ENCODE results near the gene ELK1.
"Not testable (repeated sequence)": the region's sequence is repeated elsewhere in the genome, so short reads cannot be mapped to it uniquely, and the experiment has no call there.

Gene ELK1

DNA sequence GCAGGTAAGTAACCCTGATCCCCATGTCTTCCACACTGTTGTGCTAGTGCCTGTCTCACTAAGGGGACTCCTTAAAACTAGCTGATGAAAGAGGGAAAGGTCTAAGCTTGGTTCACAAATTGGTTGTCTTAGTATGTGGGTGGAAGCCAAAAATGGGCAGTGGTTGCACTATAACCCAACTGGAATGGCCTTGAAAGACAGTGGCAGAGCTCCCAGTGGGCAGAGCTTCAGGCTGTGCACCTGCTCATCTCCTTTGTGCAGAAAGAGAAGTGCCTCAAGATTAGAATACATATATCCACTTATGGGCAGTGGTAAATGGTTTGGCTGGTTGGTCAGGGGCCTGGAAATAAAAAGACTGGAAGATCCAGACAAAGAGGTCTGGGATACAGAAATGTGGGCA lies 37.9 kb downstream of the ELK1 start:
- DNase-seq = no peak

DNA sequence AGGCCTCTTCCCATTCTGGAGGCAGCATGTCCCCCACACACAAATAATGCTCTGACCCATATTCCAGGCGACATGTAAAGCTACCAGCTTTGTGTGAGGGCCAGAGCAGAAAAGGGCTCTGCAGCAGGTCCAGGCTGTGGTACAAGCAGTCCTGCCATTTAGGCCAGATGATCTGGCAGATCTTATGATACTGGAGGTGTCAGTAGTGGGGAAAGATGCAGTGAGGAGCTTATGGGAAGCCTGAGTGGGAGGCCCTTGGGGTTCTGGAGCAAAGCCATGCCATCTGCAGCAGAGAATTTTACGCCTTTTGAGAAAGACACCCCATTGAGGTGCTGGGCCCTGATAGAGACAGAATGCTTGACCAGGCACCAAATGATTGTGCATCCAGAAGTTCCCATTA lies 38.4 kb downstream of the ELK1 start:
- DNase-seq = no peak

DNA sequence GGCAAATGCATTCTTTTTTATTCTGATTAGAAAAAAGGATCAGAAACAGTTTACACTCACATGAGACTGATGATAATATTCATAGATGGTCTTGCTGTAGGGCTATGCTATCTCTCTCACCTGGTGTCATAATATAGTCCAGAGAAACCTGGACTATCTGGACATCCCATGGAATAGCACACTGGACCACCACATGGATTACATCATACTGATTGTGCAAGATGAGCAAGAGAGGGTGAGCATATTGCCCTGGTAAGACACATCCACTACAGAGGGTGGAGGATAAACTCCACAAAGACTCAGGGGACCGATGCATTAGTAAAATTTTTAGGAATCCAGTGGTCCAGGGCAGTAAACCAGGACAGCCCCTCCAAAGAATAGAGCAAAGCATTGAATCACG lies 38.9 kb downstream of the ELK1 start:
- no peak for DNase-seq

DNA sequence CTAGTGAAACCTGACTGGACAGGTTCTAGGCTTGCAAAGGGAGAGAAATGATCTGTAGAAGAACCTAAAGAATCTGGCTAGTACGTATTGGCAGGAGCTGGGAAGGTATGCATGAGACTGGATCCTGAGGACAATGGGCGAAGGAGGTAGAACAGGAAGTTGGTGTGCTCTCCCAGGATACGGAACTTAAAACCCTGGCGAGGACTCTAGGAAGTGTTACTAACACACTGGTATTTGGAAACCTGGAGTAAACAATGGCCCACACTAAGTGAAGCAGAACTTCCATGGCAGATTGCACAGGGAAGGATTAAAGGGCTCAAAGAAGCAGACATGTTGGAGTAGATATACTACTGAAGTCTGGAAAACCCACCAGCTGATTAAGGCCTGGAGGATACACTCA lies 39.9 kb downstream of the ELK1 start:
- DNase-seq = no peak

DNA sequence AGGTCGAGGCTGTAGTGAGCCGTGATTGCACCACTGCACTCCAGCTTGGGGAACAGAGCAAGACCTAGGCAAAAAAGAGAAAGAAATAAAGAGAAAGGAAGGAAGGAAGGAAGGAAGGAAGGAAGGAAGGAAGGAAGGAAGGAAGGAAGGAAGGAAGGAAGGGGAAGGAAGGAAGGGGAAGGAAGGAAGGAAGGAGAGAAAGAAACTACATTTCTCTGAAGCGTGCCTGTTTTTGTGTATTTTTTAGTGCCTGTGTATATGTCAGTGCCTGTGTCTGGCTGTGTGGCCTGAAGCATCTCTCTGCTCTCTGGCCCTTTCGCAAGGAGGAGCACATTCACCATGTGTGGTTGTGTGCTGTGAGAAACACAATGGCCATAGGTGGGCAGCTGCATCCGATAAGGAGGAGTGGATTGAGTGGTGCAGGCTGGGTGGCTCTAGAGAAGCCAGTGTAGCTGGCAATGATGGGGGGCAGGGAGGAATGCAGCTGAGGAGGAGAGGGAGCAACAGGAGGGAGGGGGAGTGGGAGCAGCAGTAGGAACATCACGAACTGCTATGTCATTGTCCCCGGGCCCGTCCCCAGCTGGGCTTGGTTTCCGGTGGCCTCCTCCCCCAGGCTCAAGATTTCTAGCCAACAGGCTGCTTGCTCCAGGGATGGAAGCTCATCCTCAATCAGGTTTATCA lies 42.1 kb downstream of the ELK1 start:
- DNase-seq = peak in 11 of 51 donors; percentile 1 to 55 (median 5)

DNA sequence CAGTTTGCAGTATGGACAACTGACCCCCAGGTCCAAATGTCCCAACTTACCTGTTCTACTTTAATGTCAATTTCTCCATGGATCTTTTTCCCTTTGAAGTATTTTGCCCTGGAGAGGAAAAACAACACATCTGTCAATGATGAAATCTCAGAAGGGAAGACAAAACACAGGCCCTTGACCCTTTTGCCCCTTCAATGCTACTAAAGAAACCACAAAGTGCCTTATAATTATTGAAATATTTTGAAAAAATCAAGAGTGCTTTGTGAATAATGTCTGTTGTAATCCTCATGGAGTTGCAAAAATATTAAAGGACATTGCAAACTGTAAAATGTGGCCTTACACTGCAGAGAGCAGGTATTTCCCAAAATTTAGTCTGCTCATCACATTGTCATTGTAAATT lies 43.3 kb downstream of the ELK1 start:
- no peak for DNase-seq

DNA sequence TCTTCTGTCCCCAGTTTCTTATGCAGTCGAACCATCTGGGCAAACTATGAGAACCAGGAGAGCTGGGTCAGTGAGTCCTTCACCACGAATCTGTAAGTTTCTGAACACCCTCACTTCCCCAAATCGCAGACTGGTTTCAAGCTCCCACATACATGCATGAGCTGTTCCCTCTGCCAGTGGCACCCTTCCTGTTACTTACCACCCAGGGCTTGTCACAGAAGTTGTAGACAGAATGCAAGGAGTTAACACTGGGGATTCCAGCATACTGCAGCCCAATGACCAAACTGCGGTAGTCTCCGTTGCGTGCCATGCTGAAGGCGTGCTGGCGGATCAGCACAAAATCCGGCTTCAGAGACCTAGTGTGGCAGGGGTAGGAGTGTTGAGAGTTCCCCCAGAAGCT lies 45.3 kb downstream of the ELK1 start:
- no peak for DNase-seq

DNA sequence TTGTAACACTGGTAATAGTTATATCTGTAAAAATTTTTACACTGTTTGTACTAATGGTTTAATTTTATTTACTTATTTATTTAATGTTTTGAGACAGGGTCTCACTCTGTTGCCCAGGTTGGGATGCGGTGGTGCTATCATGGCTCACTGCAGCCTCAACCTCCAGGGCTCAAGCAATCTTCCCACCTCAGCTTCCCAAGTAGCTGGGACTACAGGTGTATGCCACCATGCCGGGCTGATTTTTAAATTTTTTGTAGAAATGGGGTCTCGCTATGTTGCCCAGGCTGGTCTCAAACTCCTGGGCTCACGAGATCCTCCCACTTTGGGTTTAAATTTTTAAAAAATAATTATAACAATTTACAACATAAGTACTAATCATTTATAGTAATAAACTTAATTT lies 47.2 kb downstream of the ELK1 start:
- DNase-seq = not testable (repeated sequence)

DNA sequence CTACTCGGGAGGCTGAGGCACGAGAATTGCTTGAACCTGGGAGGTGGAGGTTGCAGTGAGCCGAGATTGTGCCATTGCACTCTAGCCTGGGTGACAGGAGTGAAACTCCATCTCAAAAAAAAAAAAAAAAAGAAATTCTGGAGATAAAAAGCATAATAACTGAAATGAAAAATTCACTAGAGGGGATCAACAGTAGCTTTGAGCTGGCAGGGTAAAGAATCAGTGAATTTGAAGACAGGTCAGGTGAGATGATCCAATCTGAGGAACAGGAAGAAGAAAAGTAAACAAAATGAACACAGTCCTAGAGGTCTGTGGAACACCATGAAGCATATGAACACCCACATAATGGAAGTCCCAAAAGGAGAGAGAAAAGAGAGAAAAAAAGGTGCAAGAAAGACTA lies 53.1 kb downstream of the ELK1 start:
- DNase-seq = no peak

DNA sequence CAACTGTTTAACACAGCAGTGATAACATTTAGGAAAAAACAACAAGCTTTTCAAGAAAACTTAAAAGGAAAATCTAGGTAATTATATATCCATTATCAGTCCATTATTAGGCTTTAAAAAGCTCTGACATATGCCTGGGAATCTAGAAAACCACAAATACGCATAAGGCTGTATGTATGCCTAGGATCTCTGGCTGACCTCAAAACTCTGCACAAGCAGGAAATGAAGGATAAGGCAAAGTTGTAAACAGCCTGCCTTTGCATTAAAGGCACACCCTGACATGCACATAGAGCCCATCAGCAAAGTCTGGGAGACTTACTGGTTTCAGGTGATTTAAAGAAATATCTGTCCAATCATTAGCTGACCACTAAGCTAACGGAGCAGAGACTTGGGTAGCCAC lies 54.1 kb downstream of the ELK1 start:
- DNase-seq = no peak

DNA sequence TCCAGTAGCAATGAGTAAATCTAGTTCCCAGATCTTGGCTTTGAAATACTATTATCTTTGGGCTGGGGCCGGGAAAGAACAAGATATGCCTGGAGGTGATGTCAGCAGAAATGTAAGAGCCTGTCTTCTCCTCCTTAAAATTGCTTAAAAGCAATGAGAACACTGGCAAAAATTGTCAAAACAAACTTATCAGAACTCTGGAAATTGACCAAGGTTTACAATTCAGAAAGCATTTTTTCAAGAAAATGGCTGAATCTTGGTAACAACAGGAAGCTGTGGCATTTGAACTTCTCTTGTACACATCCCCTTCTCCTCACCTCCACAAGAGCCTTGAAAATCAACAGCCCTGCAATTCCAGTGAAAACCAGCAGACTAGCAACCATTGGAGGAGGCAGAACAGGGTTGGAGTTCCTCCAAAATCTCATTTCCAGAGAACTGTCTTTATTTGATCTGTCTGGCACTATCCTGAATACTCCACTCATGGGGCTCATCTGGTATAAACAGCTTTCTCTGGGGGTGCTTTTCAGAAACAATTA lies 54.6 kb downstream of the ELK1 start:
- DNase-seq = no peak

DNA sequence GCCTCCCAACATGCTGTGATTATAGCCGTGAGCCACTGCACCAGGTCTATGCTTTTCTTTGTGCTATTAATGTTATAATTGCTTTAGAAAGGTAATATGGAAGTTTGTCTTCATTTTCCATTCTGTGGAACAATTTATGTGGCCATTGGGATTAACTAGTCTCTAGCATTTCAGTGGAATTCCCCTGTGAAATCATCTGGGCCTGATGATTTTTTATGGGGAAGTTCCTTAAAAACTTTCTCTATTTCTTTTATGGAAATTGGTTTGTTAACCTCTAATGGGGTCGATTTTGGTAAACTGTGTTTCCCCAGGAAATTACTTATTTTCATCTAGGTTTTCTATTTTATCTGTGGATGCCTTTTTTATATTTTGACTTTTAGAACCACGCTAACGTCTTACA lies 56.8 kb downstream of the ELK1 start:
- no peak for DNase-seq

DNA sequence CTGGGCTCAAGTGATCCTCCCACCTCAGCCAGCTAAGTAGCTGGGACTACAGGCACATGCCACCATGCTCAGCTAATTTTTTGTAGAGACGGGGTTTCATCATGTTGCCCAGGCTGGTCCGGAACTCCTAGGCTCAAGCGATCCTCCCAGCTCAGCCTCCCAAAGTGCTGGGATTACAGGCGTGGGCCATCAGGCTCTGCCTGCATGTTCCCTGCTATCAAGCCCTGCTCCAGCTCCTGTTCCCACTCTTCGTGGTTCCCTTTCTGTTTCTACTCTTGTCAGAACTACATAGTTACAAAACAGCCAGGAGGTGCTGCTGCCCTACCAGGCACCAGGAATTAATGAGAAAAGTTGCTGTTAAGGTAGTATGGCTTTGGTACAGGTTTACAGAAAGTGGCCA lies 59.4 kb downstream of the ELK1 start:
- DNase-seq = no peak

DNA sequence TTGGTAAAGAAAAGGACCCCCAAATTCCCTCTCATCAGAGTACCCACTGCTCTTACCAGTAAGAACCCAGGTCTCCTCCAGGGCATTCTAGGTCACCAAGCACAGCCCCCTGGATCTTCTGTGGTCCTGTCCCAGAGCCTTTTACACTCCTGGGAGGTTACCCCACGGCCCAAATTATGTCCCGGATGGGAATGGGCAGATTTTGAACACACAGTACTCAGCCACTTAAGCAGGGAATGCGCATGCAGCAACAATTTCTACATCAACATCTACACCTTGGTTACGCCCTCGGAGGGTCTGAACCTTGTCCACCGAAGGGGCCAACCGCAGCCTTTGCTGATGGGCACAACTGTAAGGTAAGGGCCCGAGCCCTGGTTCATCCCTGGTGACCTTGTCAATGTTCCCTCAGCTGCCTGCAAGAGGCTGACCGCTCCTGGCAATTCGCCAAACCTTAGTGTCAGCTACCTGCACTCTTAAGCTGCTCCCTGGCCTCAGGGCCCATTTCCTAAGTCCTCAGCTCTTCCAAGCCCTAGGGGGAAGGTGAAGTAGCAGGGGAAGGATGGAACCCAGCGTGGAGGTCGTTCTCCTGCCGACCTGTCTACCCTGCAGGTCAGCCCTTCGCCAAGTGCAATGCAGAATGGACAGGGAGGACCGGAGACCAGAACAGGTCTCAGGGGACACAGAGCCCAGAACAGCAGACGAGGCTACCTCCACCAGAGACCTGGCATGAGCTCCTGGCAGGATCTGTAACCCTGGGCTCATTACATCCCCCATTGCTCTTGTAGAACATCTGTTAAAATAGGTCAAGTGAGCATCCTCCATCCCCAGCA lies 62.2 kb downstream of the ELK1 start:
- no peak for DNase-seq

DNA sequence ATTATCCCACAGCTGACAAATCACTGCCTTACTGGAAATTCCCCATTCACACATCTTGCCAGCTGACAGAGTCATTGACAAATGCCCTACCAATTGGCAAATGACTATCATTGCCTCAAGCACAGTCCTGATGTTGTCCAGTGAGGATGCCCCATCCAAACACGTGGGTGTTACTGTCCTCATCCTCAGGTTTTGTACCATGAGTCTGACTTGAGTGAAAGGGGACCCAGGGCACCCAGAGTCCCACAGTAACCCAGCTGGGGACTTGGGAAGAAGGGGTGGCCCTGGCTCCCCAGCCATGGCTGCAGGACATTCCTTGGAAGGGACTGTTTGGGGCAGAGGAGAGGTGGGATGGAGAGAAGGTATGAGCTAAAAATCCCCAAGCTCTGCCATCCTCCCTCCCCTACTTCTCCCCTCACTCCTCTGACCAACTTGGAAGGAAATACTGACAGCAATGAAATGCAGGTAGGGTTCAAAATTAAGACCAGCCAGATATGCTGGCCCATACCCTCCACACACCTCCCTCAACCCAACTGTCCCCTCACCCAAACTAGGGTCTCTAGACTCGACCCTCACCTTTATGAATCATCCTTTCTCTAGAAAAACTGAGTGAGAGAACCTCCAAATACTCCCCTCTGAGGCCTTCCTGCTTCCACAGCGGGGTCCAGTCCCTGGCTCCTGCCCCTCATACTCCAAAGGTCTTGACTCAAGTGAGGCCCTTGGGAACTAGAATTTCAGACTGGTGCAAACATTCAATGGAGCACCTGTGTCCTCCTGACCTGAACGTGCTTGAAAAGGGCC lies 63.1 kb downstream of the ELK1 start:
- DNase-seq = no peak

DNA sequence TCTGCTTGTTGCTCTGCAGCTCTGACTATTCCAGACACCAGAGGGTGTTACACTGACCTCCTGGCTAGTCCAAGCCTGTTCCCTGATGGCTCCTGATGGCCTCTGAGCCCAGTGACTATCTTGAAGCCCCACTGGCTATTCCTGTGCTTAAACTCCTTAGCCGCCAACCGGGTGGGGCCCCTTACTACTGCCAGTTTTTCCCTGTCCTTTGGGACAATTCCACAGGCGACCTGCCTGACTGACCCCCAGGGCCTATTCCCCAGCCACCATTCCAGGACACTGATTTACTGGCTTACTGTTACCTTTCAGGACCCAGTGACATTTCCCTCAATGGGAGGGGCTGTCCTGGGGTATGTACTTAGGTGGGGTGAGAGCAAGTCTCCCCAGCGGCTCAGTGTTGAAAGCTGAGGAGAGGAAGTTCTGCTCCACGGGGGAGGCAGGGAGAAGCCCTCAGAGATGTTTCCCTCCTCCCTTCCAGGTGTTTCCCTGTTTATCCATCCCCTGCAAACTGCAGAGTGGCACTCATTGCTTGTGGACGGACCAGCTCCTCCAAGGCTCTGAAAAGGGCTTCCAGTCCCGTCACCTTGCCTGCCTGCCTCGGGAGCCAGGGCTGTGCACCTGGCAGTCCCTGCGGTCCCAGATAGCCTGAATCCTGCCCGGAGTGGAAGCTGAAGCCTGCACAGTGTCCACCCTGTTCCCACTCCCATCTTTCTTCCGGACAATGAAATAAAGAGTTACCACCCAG lies 64.1 kb downstream of the ELK1 start:
- DNase-seq = no peak
